Panc1 (cell line): ENCODE results near the gene PRAC1. TPM values are rescaled to one million over a fixed set of nuclear protein-coding genes. Genes with fewer than 3 reads are reported as not detected.

ENCODE experiments used
- ATAC-seq: fragments of 200-7000 bp; cut with Tn5 transposase; 2 replicates; pipeline ENCODE4 v1.9.1; 2020; ENCODE audit warnings: mild to moderate bottlenecking, moderate library complexity
- BruUV-seq: library from RNA; stranded (reverse); fragments of 400-500 nt; replicated peaks from 2 replicates; lab custom pipeline; 2021; lab: Mats Ljungman, UMichigan
- CTCF ChIA-PET: fragments of 300-600 bp; sonication (Branson Sonifier 250); formaldehyde crosslinking; loops from one replicate; lab custom pipeline; 2022; ENCODE audit warnings: antibody characterized with exemption; lab: Charles Lee
- POLR2A ChIA-PET: fragments of 300-600 bp; sonication (Branson Sonifier 250); formaldehyde crosslinking; loops from one replicate; lab custom pipeline; 2022; ENCODE audit warnings: antibody characterized with exemption; lab: Charles Lee
- DNase-seq: peaks from one replicate; pipeline ENCODE4 v3.0.0-alpha.2; 2010; ENCODE audit warnings: low read depth, low spot score
- H3K27ac ChIP-seq: 2 replicates; pipeline ENCODE4 v1.5.1; 2011; ENCODE audit warnings: mild to moderate bottlenecking, low read length, inconsistent platforms
- H3K27me3 ChIP-seq: fragments of 200-500 bp; sonication (Bioruptor generic); 2 replicates; pipeline ENCODE4 v1.6.0; 2014; ENCODE audit warnings: low read length, inconsistent platforms; ENCODE audit not compliant: control insufficient read depth, insufficient read depth
- H3K36me3 ChIP-seq: fragments of 200-500 bp; sonication (Bioruptor generic); 2 replicates; pipeline ENCODE4 v1.5.1; 2014; ENCODE audit warnings: inconsistent platforms, mild to moderate bottlenecking, low read length, moderate library complexity; ENCODE audit not compliant: control insufficient read depth, insufficient read depth
- H3K4me1 ChIP-seq: 2 replicates; pipeline ENCODE4 v1.5.1; 2011; ENCODE audit warnings: inconsistent platforms, mild to moderate bottlenecking, low read length, moderate library complexity; ENCODE audit not compliant: control insufficient read depth, insufficient read depth
- H3K4me3 ChIP-seq, 2 experiments: 2 replicates each; pipeline ENCODE4 v1.5.1; 2011 to 2012; ENCODE audit warnings: low read depth in 2 of 2, low read length in 2 of 2, mild to moderate bottlenecking in 2 of 2, inconsistent platforms in 1 of 2, moderate library complexity in 1 of 2
- H3K9me3 ChIP-seq: fragments of 200-500 bp; sonication (Bioruptor generic); 2 replicates; pipeline ENCODE4 v1.5.1; 2014; ENCODE audit warnings: low read depth, mild to moderate bottlenecking, inconsistent platforms, low read length, moderate library complexity; ENCODE audit not compliant: control insufficient read depth, insufficient read depth
- CTCF ChIP-seq: fragments of 450-650 bp; IDR thresholded peaks from 2 replicates; pipeline ENCODE4 v1.5.1; 2017; ENCODE audit warnings: mild to moderate bottlenecking
- POLR2AphosphoS5 ChIP-seq: IDR thresholded peaks from 2 replicates; pipeline ENCODE4 v1.6.1; 2012; ENCODE audit warnings: mild to moderate bottlenecking, low read depth, low read length, moderate library complexity
- REST ChIP-seq, 2 experiments: IDR thresholded peaks; 2 replicates each; pipeline ENCODE4 v1.6.1; 2011 to 2012; ENCODE audit warnings: low read depth in 2 of 2, control low read depth in 1 of 2, low read length in 1 of 2, mild to moderate bottlenecking in 1 of 2, moderate library complexity in 1 of 2; ENCODE audit not compliant: insufficient read depth in 1 of 2
- SIN3A ChIP-seq: IDR thresholded peaks from 2 replicates; pipeline ENCODE4 v1.6.1; 2012; ENCODE audit warnings: low read depth, mild to moderate bottlenecking, low read length, moderate library complexity, borderline replicate concordance; ENCODE audit not compliant: insufficient read depth
- TCF7L2 ChIP-seq: IDR thresholded peaks from 2 replicates; pipeline ENCODE4 v1.6.1; 2011; ENCODE audit warnings: mild to moderate bottlenecking, low read depth, low read length, inconsistent platforms
- in situ Hi-C: cut with HindIII; loops from 2 replicates; pipeline ENCODE4 v1.10.0; 2016; ENCODE audit warnings: low sequenced_read_pairs, low pct_unique_long_range_greater_than_20kb
- intact Hi-C: fragments of 100-400 bp; cut with micrococcal nuclease; formaldehyde crosslinking; loops from one replicate; pipeline ENCODE4 v1.10.0; 2022; ENCODE audit not compliant: unreplicated experiment
- total RNA-seq: library from RNA; stranded (reverse); gene quantifications from one replicate; pipeline ENCODE4 v1.2.1, GENCODE V29; 2021; ENCODE audit not compliant: unreplicated experiment

PRAC1 gene
- total RNA-seq, 1 experiment from 2014 or later = not detected

- no peaks in the 10 kb centered on the region for H3K9me3 ChIP-seq
- intact Hi-C loops (no loop called here), in situ Hi-C loops (loop anchor here (5.0 to 10.0 kb wide), 2 partner anchors 64 to 166 kb away; partner anchors contain the start of gene UBE2Z)
- TF ChIP-seq CTCF (no peak), REST (IDR thresholded peaks at IDR 0.05; ENCODE audit: insufficient read depth in 1 of 2, low read depth in 2 of 2, low read length in 1 of 2) (no peak)
- ChIA-PET CTCF (interaction anchor here (1.2 kb wide), 1 partner anchor 141 kb away, joined by 4 read pairs; no protein-coding TSS in a partner anchor), POLR2A (interaction anchor here (0.7 kb wide), 1 partner anchor 10 kb away, joined by 3 read pairs; the partner anchor contains the start of gene HOXB13)
- ATAC-seq = no peak
- no peaks in the 10 kb centered on the region; the same call in 1 of the 2 replicates for H3K27me3 ChIP-seq
- no peaks in the 10 kb centered on the region for H3K4me1 ChIP-seq
- no peak overlapping the region for H3K27ac ChIP-seq
- no peaks in the 10 kb centered on the region for H3K36me3 ChIP-seq
- no peak for DNase-seq
- no TSS peak for BruUV-seq
- H3K4me3 ChIP-seq = no peak overlapping the region
Measured at GRCh38 chr17:48738424-48738802, 16.1 kb upstream of the PRAC1 start.

- CTCF ChIA-PET = interaction anchor here (1.1 to 1.2 kb wide), 2 partner anchors 142 to 147 kb away, joined by 4 to 6 read pairs; no protein-coding TSS in a partner anchor
- no TSS peak for BruUV-seq
- Histone ChIP-seq H3K27me3 (no peaks in the 10 kb centered on the region; the same call in 1 of the 2 replicates), H3K9me3 (no peaks in the 10 kb centered on the region), H3K36me3 (no peaks in the 10 kb centered on the region), H3K4me3 (no peak overlapping the region), H3K4me1 (no peaks in the 10 kb centered on the region), H3K27ac (no peak overlapping the region)
- TF ChIP-seq CTCF (no peak), SIN3A (no peak), TCF7L2 (no peak), REST (IDR thresholded peaks at IDR 0.05; ENCODE audit: insufficient read depth in 1 of 2, low read depth in 2 of 2, low read length in 1 of 2) (no peak), POLR2AphosphoS5 (no peak)
- ATAC-seq (no peak), DNase-seq (no peak)
- intact Hi-C loops (no loop called here), in situ Hi-C loops (loop anchor here (5.0 to 10.0 kb wide), 2 partner anchors 65 to 167 kb away; partner anchors contain the start of gene UBE2Z)
- POLR2A ChIA-PET = interaction anchor here (0.5 to 0.7 kb wide), 4 partner anchors 9 to 93 kb away, joined by 3 to 8 read pairs (median 5); partner anchors contain the start of gene HOXB13
Measured at GRCh38 chr17:48737330-48738043, 15.2 kb upstream of the PRAC1 start.
